Uterus (tissue), 2 donors: ENCODE data around the gene KLC4.

ENCODE experiments used
- CTCF ChIP-seq, 4 experiments: fragments of 200-600 bp in 2 of 4; fragments of 450-650 bp in 2 of 4; sonication (generic) in 2 of 4; IDR thresholded peaks; one replicate each; pipeline ENCODE4 v1.5.1; 2016 to 2019; ENCODE audit warnings: antibody characterized with exemption in 4 of 4, mild to moderate bottlenecking in 2 of 4, moderate library complexity in 1 of 4
- POLR2A ChIP-seq, 2 donors: fragments of 450-650 bp; IDR thresholded peaks; one replicate each; pipeline ENCODE4 v1.6.1; 2016; ENCODE audit warnings: antibody characterized with exemption in 2 of 2, mild to moderate bottlenecking in 1 of 2, moderate library complexity in 1 of 2

GRCh38 chr6:43035495-43036194, 23.8 kb upstream of the KLC4 start:
- no peak for TF ChIP-seq CTCF (IDR thresholded peaks at IDR 0.05)
- no peak for TF ChIP-seq POLR2A (IDR thresholded peaks at IDR 0.05)
